NK-92 (cell line): Measurements from ENCODE around the gene DCTN3.

Experiments
- DNase-seq: peaks from one replicate; lab custom pipeline; 2025; ENCODE audit not compliant: unreplicated experiment; lab: John Stamatoyannopoulos, UW

The DCTN3 gene

GRCh38 chr9:34620061-34620994, at the start of gene DCTN3:
TSS of gene DCTN3 (minus strand) at chr9:34620495. CDS start at chr9:34620464, 31 bp downstream.
- DNase-seq: peak; percentile 70

- DNase-seq: peak; percentile 26
These were observed 45.3 kb upstream of the DCTN3 start for GRCh38 chr9:34665381-34666250.

GRCh38 chr9:34665067-34665380, 44.7 kb upstream of the DCTN3 start:
- no peak for DNase-seq

GRCh38 chr9:34664281-34665066, 44.2 kb upstream of the DCTN3 start:
- DNase-seq: no peak

GRCh38 chr9:34663303-34663605, 43.0 kb upstream of the DCTN3 start:
- no peak for DNase-seq

- no peak for DNase-seq
These were observed 42.4 kb upstream of the DCTN3 start, which contains the start of gene CCL27 for GRCh38 chr9:34662526-34663302. TSS of gene CCL27 (minus strand) at chr9:34662657. CDS start at chr9:34662633, 24 bp downstream.

GRCh38 chr9:34659592-34660253, 39.4 kb upstream of the DCTN3 start:
- no peak for DNase-seq

GRCh38 chr9:34658461-34658860, 38.2 kb upstream of the DCTN3 start:
- DNase-seq: no peak

- no peak for DNase-seq
These were observed 36.7 kb upstream of the DCTN3 start for GRCh38 chr9:34656992-34657391.

- DNase-seq: no peak
These were observed 35.1 kb upstream of the DCTN3 start for GRCh38 chr9:34655394-34655793.

- DNase-seq: no peak
These were observed 34.2 kb upstream of the DCTN3 start for GRCh38 chr9:34654323-34655051.

GRCh38 chr9:34653151-34654072, 33.1 kb upstream of the DCTN3 start:
- DNase-seq: no peak

GRCh38 chr9:34652602-34653000, 32.3 kb upstream of the DCTN3 start:
- no peak for DNase-seq

GRCh38 chr9:34651876-34652601, 31.7 kb upstream of the DCTN3 start, which contains the start of gene IL11RA:
TSS of gene IL11RA (plus strand) at chr9:34652185. CDS start at chr9:34655218, 3,033 bp downstream.
- no peak for DNase-seq

GRCh38 chr9:34651321-34651720, 31.0 kb upstream of the DCTN3 start:
- DNase-seq: no peak

- no peak for DNase-seq
These were observed 30.5 kb upstream of the DCTN3 start for GRCh38 chr9:34650816-34651215.

- DNase-seq: no peak
These were observed 28.4 kb upstream of the DCTN3 start for GRCh38 chr9:34648673-34649072.
